Calu3 (cell line): Measurements from ENCODE around the gene AHNAK. TPM values are rescaled to one million over a fixed set of nuclear protein-coding genes. Genes with fewer than 3 reads are reported as not detected.

Experiments used
- BruUV-seq: library from RNA; stranded (reverse); fragments of 400-500 nt; replicated peaks from 2 replicates; lab custom pipeline; 2021; lab: Mats Ljungman, UMichigan
- CTCF ChIA-PET: fragments of 300-600 bp; sonication (Branson Sonifier 250); formaldehyde crosslinking; loops from one replicate; lab custom pipeline; 2022; ENCODE audit warnings: antibody characterized with exemption; lab: Charles Lee
- DNase-seq: peaks from one replicate; pipeline ENCODE4 v3.0.0; 2022
- H3K27ac Mint-ChIP-seq: one replicate; pipeline ENCODE4 v1.8.0; 2022; ENCODE audit warnings: mixed read lengths; ENCODE audit not compliant: unreplicated experiment
- H3K27me3 Mint-ChIP-seq: one replicate; pipeline ENCODE4 v1.8.0; 2022; ENCODE audit warnings: mixed read lengths; ENCODE audit not compliant: unreplicated experiment
- H3K36me3 Mint-ChIP-seq: one replicate; pipeline ENCODE4 v1.8.0; 2022; ENCODE audit warnings: mild to moderate bottlenecking, moderate library complexity, mixed read lengths; ENCODE audit not compliant: insufficient read depth, unreplicated experiment
- H3K4me1 Mint-ChIP-seq: one replicate; pipeline ENCODE4 v1.8.0; 2022; ENCODE audit warnings: mild to moderate bottlenecking, low read depth, mixed read lengths; ENCODE audit not compliant: unreplicated experiment
- H3K4me3 Mint-ChIP-seq: one replicate; pipeline ENCODE4 v1.8.0; 2022; ENCODE audit warnings: mild to moderate bottlenecking, low read depth, moderate library complexity, mixed read lengths; ENCODE audit not compliant: unreplicated experiment
- H3K9me3 Mint-ChIP-seq: one replicate; pipeline ENCODE4 v1.8.0; 2022; ENCODE audit warnings: low read depth, mixed read lengths; ENCODE audit not compliant: unreplicated experiment
- CTCF ChIP-seq: fragments of 200-600 bp; IDR thresholded peaks from one replicate; pipeline ENCODE4 v1.8.0; 2022; ENCODE audit warnings: antibody characterized with exemption; ENCODE audit not compliant: unreplicated experiment
- intact Hi-C: fragments of 100-400 bp; cut with micrococcal nuclease; formaldehyde crosslinking; loops from one replicate; pipeline ENCODE4 v1.10.0; 2022; ENCODE audit not compliant: unreplicated experiment
- total RNA-seq: library from RNA; stranded (reverse); gene quantifications from 2 replicates; pipeline ENCODE4 v1.2.3, GENCODE V29; 2022

Gene AHNAK
- total RNA-seq, 1 experiment from 2014 or later, result 246 TPM

- no peak for DNase-seq
- TF ChIP-seq CTCF, result no peak
- CTCF ChIA-PET, result no interaction called here
- intact Hi-C loops, result no loop called here
- no peak overlapping the region for H3K27ac Mint-ChIP-seq
- no peak overlapping the region for H3K4me3 Mint-ChIP-seq
- no peaks in the 10 kb centered on the region for H3K27me3 Mint-ChIP-seq
- peaks cover 9% of the 10 kb centered on the region for H3K36me3 Mint-ChIP-seq
- H3K9me3 Mint-ChIP-seq, result no peaks in the 10 kb centered on the region
- peaks cover 13% of the 10 kb centered on the region for H3K4me1 Mint-ChIP-seq
- no TSS peak for BruUV-seq
Measured at GRCh38 chr11:62471603-62472002, 75.0 kb downstream of the AHNAK start.

- H3K27ac Mint-ChIP-seq, result no peak overlapping the region
- H3K27me3 Mint-ChIP-seq, result no peaks in the 10 kb centered on the region
- DNase-seq, result no peak
- intact Hi-C loops, result no loop called here
- CTCF ChIA-PET, result interaction anchor here (0.7 kb wide), 2 partner anchors 19 to 197 kb away, joined by 3 read pairs; no protein-coding TSS in a partner anchor
- H3K4me3 Mint-ChIP-seq, result no peak overlapping the region
- no peaks in the 10 kb centered on the region for H3K9me3 Mint-ChIP-seq
- no TSS peak for BruUV-seq
- H3K4me1 Mint-ChIP-seq, result peaks cover 13% of the 10 kb centered on the region
- peaks cover 10% of the 10 kb centered on the region for H3K36me3 Mint-ChIP-seq
- TF ChIP-seq CTCF, result no peak
Measured at GRCh38 chr11:62468577-62468976, 78.0 kb downstream of the AHNAK start.

- Mint-ChIP-seq H3K4me1 (no peaks in the 10 kb centered on the region), H3K9me3 (no peaks in the 10 kb centered on the region), H3K27ac (no peak overlapping the region), H3K36me3 (peaks cover 4% of the 10 kb centered on the region), H3K4me3 (no peak overlapping the region), H3K27me3 (no peaks in the 10 kb centered on the region)
- DNase-seq, result no peak
- no TSS peak for BruUV-seq
- intact Hi-C loops, result no loop called here
- TF ChIP-seq CTCF, result no peak
- CTCF ChIA-PET, result interaction anchor here (0.7 kb wide), 1 partner anchor 81 kb away, joined by 4 read pairs; no protein-coding TSS in a partner anchor
Measured at GRCh38 chr11:62466444-62466843, 80.2 kb downstream of the AHNAK start.

GRCh38 chr11:62464655-62465054 lies 82.0 kb downstream of the AHNAK start:
- no peak for TF ChIP-seq CTCF
- H3K27me3 Mint-ChIP-seq, result no peaks in the 10 kb centered on the region
- no TSS peak for BruUV-seq
- H3K4me1 Mint-ChIP-seq, result no peaks in the 10 kb centered on the region
- no peaks in the 10 kb centered on the region for H3K9me3 Mint-ChIP-seq
- peaks cover 4% of the 10 kb centered on the region for H3K36me3 Mint-ChIP-seq
- intact Hi-C loops, result no loop called here
- H3K27ac Mint-ChIP-seq, result no peak overlapping the region
- H3K4me3 Mint-ChIP-seq, result no peak overlapping the region
- no peak for DNase-seq
- CTCF ChIA-PET, result no interaction called here
